ENCODE results near the gene INPP5A.
"Not testable (repeated sequence)": the region's sequence is repeated elsewhere in the genome, so short reads cannot be mapped to it uniquely, and the experiment has no call there.

The INPP5A gene

GRCh38 chr10:132583456-132583855 lies 45.9 kb downstream of the INPP5A start:
- DNase-seq = no peak

GRCh38 chr10:132584081-132584480 lies 46.5 kb downstream of the INPP5A start:
- no peak for DNase-seq

- DNase-seq = no peak
Observed at GRCh38 chr10:132585732-132586722, 48.4 kb downstream of the INPP5A start.

- DNase-seq = no peak
Observed at GRCh38 chr10:132586739-132587138, 49.2 kb downstream of the INPP5A start.

GRCh38 chr10:132587175-132587574 lies 49.6 kb downstream of the INPP5A start:
- DNase-seq = no peak

- no peak for DNase-seq
Observed at GRCh38 chr10:132588301-132589013, 50.9 kb downstream of the INPP5A start.

GRCh38 chr10:132589015-132589414 lies 51.4 kb downstream of the INPP5A start:
- no peak for DNase-seq

GRCh38 chr10:132589681-132590080 lies 52.1 kb downstream of the INPP5A start:
- no peak for DNase-seq

- DNase-seq = no peak
Observed at GRCh38 chr10:132590094-132590751, 52.6 kb downstream of the INPP5A start.

- DNase-seq = no peak
Observed at GRCh38 chr10:132590752-132591121, 53.1 kb downstream of the INPP5A start.

GRCh38 chr10:132591166-132591971 lies 53.8 kb downstream of the INPP5A start:
- no peak for DNase-seq

GRCh38 chr10:132592790-132593383 lies 55.3 kb downstream of the INPP5A start:
- DNase-seq = no peak

GRCh38 chr10:132593389-132593788 lies 55.8 kb downstream of the INPP5A start:
- no peak for DNase-seq

- DNase-seq = no peak
Observed at GRCh38 chr10:132593900-132594876, 56.6 kb downstream of the INPP5A start.

GRCh38 chr10:132595021-132595420 lies 57.4 kb downstream of the INPP5A start:
- no peak for DNase-seq

- DNase-seq = no peak
Observed at GRCh38 chr10:132595854-132596253, 58.3 kb downstream of the INPP5A start.

GRCh38 chr10:132596742-132597279 lies 59.2 kb downstream of the INPP5A start:
- no peak for DNase-seq

GRCh38 chr10:132597654-132598053 lies 60.1 kb downstream of the INPP5A start:
- no peak for DNase-seq

GRCh38 chr10:132599023-132599618 lies 61.5 kb downstream of the INPP5A start:
- DNase-seq = not testable (repeated sequence)

- DNase-seq = no peak
Observed at GRCh38 chr10:132599732-132600131, 62.1 kb downstream of the INPP5A start.

Data from NCI-H2107 (cell line).